Measurements from ENCODE around the gene LMO3.

DNA sequence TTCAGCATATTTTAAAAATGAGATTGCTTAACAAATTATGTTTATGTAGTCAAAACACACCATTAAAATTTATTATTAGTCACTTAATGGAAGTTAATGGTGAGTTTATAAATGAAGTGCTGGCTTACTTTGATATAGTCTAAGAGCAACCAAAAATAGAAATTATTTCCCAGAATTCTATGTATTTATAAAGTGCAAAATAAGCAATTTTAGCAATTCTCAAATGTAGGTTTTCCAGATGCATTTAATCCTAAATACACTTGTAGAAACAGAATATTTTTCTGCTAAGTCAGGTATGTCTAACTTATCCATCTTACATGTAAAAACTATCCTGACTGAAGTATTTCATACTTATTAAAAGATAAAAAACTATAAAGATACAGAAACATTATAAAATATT lies 11.2 kb downstream of the LMO3 start:
- TF ChIP-seq, protein P1, sequence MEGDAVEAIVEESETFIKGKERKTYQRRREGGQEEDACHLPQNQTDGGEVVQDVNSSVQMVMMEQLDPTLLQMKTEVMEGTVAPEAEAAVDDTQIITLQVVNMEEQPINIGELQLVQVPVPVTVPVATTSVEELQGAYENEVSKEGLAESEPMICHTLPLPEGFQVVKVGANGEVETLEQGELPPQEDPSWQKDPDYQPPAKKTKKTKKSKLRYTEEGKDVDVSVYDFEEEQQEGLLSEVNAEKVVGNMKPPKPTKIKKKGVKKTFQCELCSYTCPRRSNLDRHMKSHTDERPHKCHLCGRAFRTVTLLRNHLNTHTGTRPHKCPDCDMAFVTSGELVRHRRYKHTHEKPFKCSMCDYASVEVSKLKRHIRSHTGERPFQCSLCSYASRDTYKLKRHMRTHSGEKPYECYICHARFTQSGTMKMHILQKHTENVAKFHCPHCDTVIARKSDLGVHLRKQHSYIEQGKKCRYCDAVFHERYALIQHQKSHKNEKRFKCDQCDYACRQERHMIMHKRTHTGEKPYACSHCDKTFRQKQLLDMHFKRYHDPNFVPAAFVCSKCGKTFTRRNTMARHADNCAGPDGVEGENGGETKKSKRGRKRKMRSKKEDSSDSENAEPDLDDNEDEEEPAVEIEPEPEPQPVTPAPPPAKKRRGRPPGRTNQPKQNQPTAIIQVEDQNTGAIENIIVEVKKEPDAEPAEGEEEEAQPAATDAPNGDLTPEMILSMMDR (IDR thresholded peaks at IDR 0.05) = no peak
- TF ChIP-seq POLR2A (IDR thresholded peaks at IDR 0.05) = no peak
